ENCODE data around the gene S100A6.

The S100A6 gene

GRCh38 chr1:153553096-153553495, 17.3 kb upstream of the S100A6 start:
- TF ChIP-seq CTCF (conservative IDR thresholded peaks at IDR 0.05; ENCODE audit: low read depth, low read length): no peak

GRCh38 chr1:153552335-153552734, 16.5 kb upstream of the S100A6 start:
- no peak for TF ChIP-seq CTCF (conservative IDR thresholded peaks at IDR 0.05; ENCODE audit: low read depth, low read length)
- H3K4me3 ChIP-seq (ENCODE audit: low read depth, low read length): no peak overlapping the region
- no peak for DNase-seq (ENCODE audit: low read depth)

More at GRCh38 chr1:153553096-153553495, 17.3 kb upstream of the S100A6 start:
- no peak for DNase-seq (ENCODE audit: low read depth)
- no peak overlapping the region for H3K4me3 ChIP-seq (ENCODE audit: low read depth, low read length)

- H3K4me3 ChIP-seq (ENCODE audit: low read depth, low read length): no peak overlapping the region
- TF ChIP-seq CTCF (conservative IDR thresholded peaks at IDR 0.05; ENCODE audit: low read depth, low read length): no peak
- DNase-seq (ENCODE audit: low read depth): no peak
Observed at GRCh38 chr1:153550827-153551500, 15.2 kb upstream of the S100A6 start.

GRCh38 chr1:153550398-153550758, 14.6 kb upstream of the S100A6 start:
- TF ChIP-seq CTCF (conservative IDR thresholded peaks at IDR 0.05; ENCODE audit: low read depth, low read length): no peak
- DNase-seq (ENCODE audit: low read depth): no peak
- H3K4me3 ChIP-seq (ENCODE audit: low read depth, low read length): no peak overlapping the region

GRCh38 chr1:153549741-153550397, 14.1 kb upstream of the S100A6 start:
- H3K4me3 ChIP-seq (ENCODE audit: low read depth, low read length): no peak overlapping the region
- no peak for TF ChIP-seq CTCF (conservative IDR thresholded peaks at IDR 0.05; ENCODE audit: low read depth, low read length)
- no peak for DNase-seq (ENCODE audit: low read depth)

GRCh38 chr1:153548722-153549688, 13.2 kb upstream of the S100A6 start, which contains the start of gene S100A3:
S100A3 (minus strand) TSS chr1:153549258; CDS start chr1:153548485, 773 bp downstream.
- peak; percentile 64 for DNase-seq (ENCODE audit: low read depth)
- peak; percentile 4 for TF ChIP-seq CTCF (conservative IDR thresholded peaks at IDR 0.05; ENCODE audit: low read depth, low read length)
- no peak within 1 kb of the TSS for H3K4me3 ChIP-seq (ENCODE audit: low read depth, low read length)
